Measurements from ENCODE around the gene ZNF580. TPM values are rescaled to one million over a fixed set of nuclear protein-coding genes. Genes with fewer than 3 reads are reported as not detected.

The ZNF580 gene
- total and polyA plus RNA-seq, 2 of the 13 experiments (the other 11 are each of a cell fraction or from before 2014, with no cell fraction given), result 4.4 to 6.0 TPM

GRCh38 chr19:55598719-55599467 lies 41.9 kb upstream of the ZNF580 start (continued):
- TF ChIP-seq ZNF407 (CRISPR knock-in tag; IDR thresholded peaks at IDR 0.05; ENCODE audit: not compliant biosample characterization), result peak; percentile 45
- peak; percentile 15; the same call in 1 of the 2 replicates for TF ChIP-seq SALL1 (CRISPR knock-in tag; IDR thresholded peaks at IDR 0.05)
- TF ChIP-seq KDM5B (CRISPR knock-in tag; IDR thresholded peaks at IDR 0.05; ENCODE audit: borderline replicate concordance), result peak; percentile 43
- TF ChIP-seq ERF (CRISPR knock-in tag; IDR thresholded peaks at IDR 0.05), result peak; percentile 76
- TF ChIP-seq ZNF17 (CRISPR knock-in tag; IDR thresholded peaks at IDR 0.05), result no peak
- TF ChIP-seq ZNF205 (CRISPR knock-in tag; IDR thresholded peaks at IDR 0.05), result no peak
- no peak for TF ChIP-seq ATF7 (IDR thresholded peaks at IDR 0.05)
- no peak for TF ChIP-seq ATF7 (CRISPR knock-in tag; IDR thresholded peaks at IDR 0.05)
- TF ChIP-seq ZNF468 (CRISPR knock-in tag; IDR thresholded peaks at IDR 0.05), result no peak
- TF ChIP-seq RBM39 (IDR thresholded peaks at IDR 0.05; ENCODE audit: low read depth, low read length, poor library complexity, severe bottlenecking), result peak; percentile 96
- TF ChIP-seq ZNF274 (CRISPR knock-in tag; IDR thresholded peaks at IDR 0.05), result peak; percentile 68
- TF ChIP-seq NFKB2 (CRISPR knock-in tag; IDR thresholded peaks at IDR 0.05; ENCODE audit: borderline replicate concordance), result 0 out of 2 replicates have a peak, but pooled peaks have one; percentile 18
- peak; percentile 36; the same call in 1 of the 2 replicates for TF ChIP-seq BORCS8-MEF2B (CRISPR knock-in tag; IDR thresholded peaks at IDR 0.05)
- TF ChIP-seq TFDP2 (CRISPR knock-in tag; IDR thresholded peaks at IDR 0.05), result no peak; the same call in 1 of the 2 replicates
- no peak for TF ChIP-seq ZSCAN5A (CRISPR knock-in tag; IDR thresholded peaks at IDR 0.05; ENCODE audit: borderline replicate concordance)
- TF ChIP-seq CCAR2 (optimal IDR thresholded peaks at IDR 0.05; ENCODE audit: low read depth, low read length), result no peak
- 0 out of 2 replicates have a peak, but pooled peaks have one; percentile 73 for TF ChIP-seq ZNF20 (CRISPR knock-in tag; IDR thresholded peaks at IDR 0.05)
- TF ChIP-seq ZFY (CRISPR knock-in tag; IDR thresholded peaks at IDR 0.05), result peak; percentile 80
